HG03378 (cell line): Measurements from ENCODE around the gene PGM2.

Source experiments
- ATAC-seq: cut with Tn5 transposase; IDR thresholded peaks from one replicate; pipeline ENCODE4 v1.9.1; 2021; ENCODE audit warnings: mild to moderate bottlenecking, moderate library complexity; ENCODE audit not compliant: unreplicated experiment

PGM2 gene

DNA sequence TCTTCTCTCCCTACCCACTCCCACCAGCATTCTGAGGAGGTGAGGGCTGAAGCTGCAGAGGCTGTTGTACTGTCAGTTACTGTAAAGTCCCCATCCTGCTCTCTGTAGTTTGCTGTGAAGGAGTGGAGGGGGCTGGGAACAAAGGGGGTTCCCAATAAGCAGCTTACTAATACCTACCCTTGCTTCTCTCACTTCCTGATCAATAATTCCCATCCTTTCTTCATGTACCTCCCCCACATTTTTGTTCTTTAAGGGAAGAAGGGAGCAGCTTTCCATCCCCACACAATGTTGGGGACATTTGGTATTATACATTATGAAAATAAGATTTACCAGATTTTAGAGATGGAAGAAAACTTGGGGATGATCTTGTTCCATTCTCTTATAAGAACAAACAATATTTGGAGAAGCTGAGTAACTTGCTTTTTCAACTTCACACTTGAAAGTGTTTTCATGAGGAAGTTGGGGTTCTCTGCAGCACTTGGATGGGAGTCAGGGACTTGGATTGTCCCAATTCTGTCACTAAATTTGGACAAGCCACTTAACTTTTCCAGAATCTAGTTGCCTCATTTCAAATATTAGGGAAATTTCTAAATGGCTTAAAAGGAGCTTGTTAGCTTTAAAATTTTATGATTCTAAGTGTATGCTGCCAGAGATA, 69.8 kb downstream of the PGM2 start:
- ATAC-seq = no peak

DNA sequence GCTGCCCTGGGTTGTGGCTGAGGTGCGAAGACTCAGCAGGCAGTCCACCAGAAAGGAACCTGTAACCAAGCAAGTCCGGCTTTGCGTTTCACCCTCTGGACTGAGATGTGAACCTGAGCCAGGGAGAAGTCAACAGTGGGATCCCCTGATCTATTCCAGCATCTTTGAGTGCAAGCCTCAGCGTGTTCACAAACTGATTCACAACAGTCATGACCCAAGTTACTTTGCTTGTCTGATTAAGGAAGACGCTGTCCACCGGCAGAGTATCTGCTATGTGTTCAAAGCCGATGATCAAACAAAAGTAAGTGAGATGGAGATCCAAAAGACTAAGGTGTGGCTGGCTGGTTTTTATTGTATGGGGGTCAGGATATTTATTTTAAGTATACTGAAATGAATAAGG, 75.7 kb downstream of the PGM2 start:
- no peak for ATAC-seq

GRCh38 chr4:37902738-37903693, 76.5 kb downstream of the PGM2 start:
- ATAC-seq = no peak

- no peak for ATAC-seq
Measured at GRCh38 chr4:37903901-37904300, 77.4 kb downstream of the PGM2 start.

DNA sequence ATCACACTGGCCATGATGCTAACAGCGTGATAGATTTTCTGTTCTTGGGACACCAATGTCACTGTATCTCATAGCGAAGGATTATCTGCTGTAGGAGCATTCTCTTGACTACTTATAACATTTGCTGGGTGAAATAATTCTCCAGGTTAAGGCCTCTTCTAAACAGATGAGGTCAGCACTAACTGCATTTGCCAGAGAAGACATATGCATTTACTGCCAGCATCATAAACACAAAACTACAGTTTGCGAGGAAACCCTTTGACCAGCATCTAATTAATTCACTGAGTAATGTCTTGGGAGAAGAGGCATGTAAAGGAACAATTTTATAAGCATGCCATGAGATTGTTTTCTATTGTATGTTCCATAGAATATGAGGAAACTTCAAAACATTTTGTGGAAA, 78.3 kb downstream of the PGM2 start:
- ATAC-seq = no peak

GRCh38 chr4:37905533-37906169, 79.2 kb downstream of the PGM2 start:
- no peak for ATAC-seq

- no peak for ATAC-seq
Measured at GRCh38 chr4:37908488-37909331, 82.2 kb downstream of the PGM2 start.

- ATAC-seq = no peak
Measured at GRCh38 chr4:37909332-37910090, 83.0 kb downstream of the PGM2 start.

DNA sequence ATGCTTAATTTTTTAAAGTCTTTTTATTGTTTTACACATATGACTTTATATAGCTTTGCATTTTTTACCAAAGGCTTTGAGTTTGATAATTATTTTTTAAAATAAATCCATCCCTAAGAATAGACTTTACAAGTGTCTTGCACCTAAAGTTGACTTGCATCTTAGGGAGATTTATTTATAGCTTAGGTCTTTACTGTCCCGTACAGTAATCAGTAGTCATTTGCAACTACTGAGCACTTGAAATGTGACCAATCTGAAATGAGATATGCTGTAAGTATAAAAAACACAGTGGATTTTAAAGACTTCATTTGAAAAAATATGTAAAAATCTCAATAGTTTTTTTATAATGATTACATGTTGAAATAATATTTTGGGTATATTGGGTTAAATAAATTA, 83.6 kb downstream of the PGM2 start:
- ATAC-seq = no peak
